Uterus (tissue), 2 donors: ENCODE data around the gene SCAPER.

Source experiments
- POLR2A ChIP-seq, 2 donors: fragments of 450-650 bp; IDR thresholded peaks; one replicate each; pipeline ENCODE4 v1.6.1; 2016; ENCODE audit warnings: antibody characterized with exemption in 2 of 2, mild to moderate bottlenecking in 1 of 2, moderate library complexity in 1 of 2
- TF ChIP-seq, protein P1 (sequence below), 4 experiments: fragments of 200-600 bp in 2 of 4; fragments of 450-650 bp in 2 of 4; sonication (generic) in 2 of 4; IDR thresholded peaks; one replicate each; pipeline ENCODE4 v1.5.1; 2016 to 2019; ENCODE audit warnings: antibody characterized with exemption in 4 of 4, mild to moderate bottlenecking in 2 of 4, moderate library complexity in 1 of 4

DNA sequence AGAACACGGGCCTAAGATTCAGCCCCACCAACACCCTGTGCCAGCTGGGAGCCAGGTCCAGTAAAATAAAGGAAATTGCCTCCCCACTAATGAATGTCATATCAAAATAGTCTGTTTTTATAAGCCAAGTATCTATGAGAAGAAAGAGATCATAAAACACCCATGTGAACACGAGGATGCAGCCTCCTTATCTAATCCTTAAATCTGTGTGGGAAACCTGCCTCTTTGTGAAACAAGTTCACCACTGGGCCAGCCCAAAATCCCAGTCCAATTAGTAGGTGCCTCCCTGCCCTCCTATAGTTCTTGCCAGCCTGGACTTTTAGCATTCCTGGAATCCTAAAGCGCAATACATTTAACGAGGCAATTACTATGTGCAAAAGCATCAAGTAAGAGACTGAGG is 42.0 kb downstream of the SCAPER start:
- TF ChIP-seq, protein P1, sequence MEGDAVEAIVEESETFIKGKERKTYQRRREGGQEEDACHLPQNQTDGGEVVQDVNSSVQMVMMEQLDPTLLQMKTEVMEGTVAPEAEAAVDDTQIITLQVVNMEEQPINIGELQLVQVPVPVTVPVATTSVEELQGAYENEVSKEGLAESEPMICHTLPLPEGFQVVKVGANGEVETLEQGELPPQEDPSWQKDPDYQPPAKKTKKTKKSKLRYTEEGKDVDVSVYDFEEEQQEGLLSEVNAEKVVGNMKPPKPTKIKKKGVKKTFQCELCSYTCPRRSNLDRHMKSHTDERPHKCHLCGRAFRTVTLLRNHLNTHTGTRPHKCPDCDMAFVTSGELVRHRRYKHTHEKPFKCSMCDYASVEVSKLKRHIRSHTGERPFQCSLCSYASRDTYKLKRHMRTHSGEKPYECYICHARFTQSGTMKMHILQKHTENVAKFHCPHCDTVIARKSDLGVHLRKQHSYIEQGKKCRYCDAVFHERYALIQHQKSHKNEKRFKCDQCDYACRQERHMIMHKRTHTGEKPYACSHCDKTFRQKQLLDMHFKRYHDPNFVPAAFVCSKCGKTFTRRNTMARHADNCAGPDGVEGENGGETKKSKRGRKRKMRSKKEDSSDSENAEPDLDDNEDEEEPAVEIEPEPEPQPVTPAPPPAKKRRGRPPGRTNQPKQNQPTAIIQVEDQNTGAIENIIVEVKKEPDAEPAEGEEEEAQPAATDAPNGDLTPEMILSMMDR (IDR thresholded peaks at IDR 0.05) = no peak
- TF ChIP-seq POLR2A (IDR thresholded peaks at IDR 0.05) = no peak
